ENCODE results near the gene NBPF4. TPM values are rescaled to one million over a fixed set of nuclear protein-coding genes. Genes with fewer than 3 reads are reported as not detected.
"Not testable (repeated sequence)": the region's sequence is repeated elsewhere in the genome, so short reads cannot be mapped to it uniquely, and the experiment has no call there.

Gene NBPF4
- total RNA-seq, 1 donor from 2014 or later = not detected

- TF ChIP-seq CTCF (IDR thresholded peaks at IDR 0.05; ENCODE audit: insufficient read depth, low read length, severe bottlenecking) = no peak
- FAIRE-seq = no peak
- H3K27me3 ChIP-seq (ENCODE audit: control insufficient read depth, insufficient read depth, low read length) = peaks cover 6% of the 10 kb centered on the region
- DNase-seq (ENCODE audit: low read depth) = no peak
- H3K4me3 ChIP-seq (ENCODE audit: low read depth, low read length) = no peak overlapping the region
- H3K36me3 ChIP-seq (ENCODE audit: control insufficient read depth, insufficient read depth, low read length) = no peaks in the 10 kb centered on the region
Measured at GRCh38 chr1:108209456-108210108, 34.3 kb downstream of the NBPF4 start.

- Histone ChIP-seq H3K4me3 (ENCODE audit: low read depth, low read length) (no peak overlapping the region), H3K36me3 (ENCODE audit: control insufficient read depth, insufficient read depth, low read length) (no peaks in the 10 kb centered on the region), H3K27me3 (ENCODE audit: control insufficient read depth, insufficient read depth, low read length) (peaks cover 6% of the 10 kb centered on the region)
- FAIRE-seq (no peak), DNase-seq (ENCODE audit: low read depth) (no peak)
- no peak for TF ChIP-seq CTCF (IDR thresholded peaks at IDR 0.05; ENCODE audit: insufficient read depth, low read length, severe bottlenecking)
Measured at GRCh38 chr1:108208724-108209446, 35.0 kb downstream of the NBPF4 start.

DNA sequence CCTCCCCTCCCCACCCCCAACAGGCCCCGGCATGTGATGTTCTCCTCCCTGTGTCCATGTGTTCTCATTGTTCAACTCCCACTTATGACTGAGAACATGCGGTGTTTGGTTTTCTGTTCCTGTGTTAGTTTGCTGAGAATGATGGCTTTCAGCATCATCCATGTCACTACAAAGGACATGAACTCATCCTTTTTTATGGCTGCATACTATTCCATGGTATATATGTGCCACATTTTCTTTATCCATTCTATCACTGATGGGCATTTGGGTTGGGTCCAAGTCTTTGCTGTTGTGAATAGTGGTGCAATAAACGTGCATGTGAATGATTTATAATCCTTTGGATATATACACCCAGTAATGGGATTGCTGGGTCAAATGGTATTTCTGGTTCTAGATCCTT is 40.3 kb downstream of the NBPF4 start:
- not testable (repeated sequence) for H3K4me3 ChIP-seq (ENCODE audit: low read depth, low read length); FAIRE-seq

GRCh38 chr1:108201687-108202086 is 42.2 kb downstream of the NBPF4 start:
- peaks cover 1% of the 10 kb centered on the region for H3K36me3 ChIP-seq (ENCODE audit: control insufficient read depth, insufficient read depth, low read length)

More for the DNA sequence above, 40.3 kb downstream of the NBPF4 start:
- DNase-seq (ENCODE audit: low read depth); H3K27me3 ChIP-seq (ENCODE audit: control insufficient read depth, insufficient read depth, low read length); H3K36me3 ChIP-seq (ENCODE audit: control insufficient read depth, insufficient read depth, low read length): not testable (repeated sequence)

GRCh38 chr1:108200687-108201051 is 43.2 kb downstream of the NBPF4 start:
- Histone ChIP-seq H3K27me3 (ENCODE audit: control insufficient read depth, insufficient read depth, low read length) (no peaks in the 10 kb centered on the region), H3K36me3 (ENCODE audit: control insufficient read depth, insufficient read depth, low read length) (peaks cover 1% of the 10 kb centered on the region), H3K4me3 (ENCODE audit: low read depth, low read length) (peak overlapping the region; percentile 100)
- DNase-seq (ENCODE audit: low read depth) (peak; percentile 88), FAIRE-seq (no peak)
- peak; percentile 52 for TF ChIP-seq CTCF (IDR thresholded peaks at IDR 0.05; ENCODE audit: insufficient read depth, low read length, severe bottlenecking)

More at GRCh38 chr1:108201687-108202086, 42.2 kb downstream of the NBPF4 start:
- no peak for TF ChIP-seq CTCF (IDR thresholded peaks at IDR 0.05; ENCODE audit: insufficient read depth, low read length, severe bottlenecking)
- no peak overlapping the region for H3K4me3 ChIP-seq (ENCODE audit: low read depth, low read length)
- DNase-seq (ENCODE audit: low read depth) (no peak), FAIRE-seq (no peak)
- H3K27me3 ChIP-seq (ENCODE audit: control insufficient read depth, insufficient read depth, low read length) = no peaks in the 10 kb centered on the region

DNA sequence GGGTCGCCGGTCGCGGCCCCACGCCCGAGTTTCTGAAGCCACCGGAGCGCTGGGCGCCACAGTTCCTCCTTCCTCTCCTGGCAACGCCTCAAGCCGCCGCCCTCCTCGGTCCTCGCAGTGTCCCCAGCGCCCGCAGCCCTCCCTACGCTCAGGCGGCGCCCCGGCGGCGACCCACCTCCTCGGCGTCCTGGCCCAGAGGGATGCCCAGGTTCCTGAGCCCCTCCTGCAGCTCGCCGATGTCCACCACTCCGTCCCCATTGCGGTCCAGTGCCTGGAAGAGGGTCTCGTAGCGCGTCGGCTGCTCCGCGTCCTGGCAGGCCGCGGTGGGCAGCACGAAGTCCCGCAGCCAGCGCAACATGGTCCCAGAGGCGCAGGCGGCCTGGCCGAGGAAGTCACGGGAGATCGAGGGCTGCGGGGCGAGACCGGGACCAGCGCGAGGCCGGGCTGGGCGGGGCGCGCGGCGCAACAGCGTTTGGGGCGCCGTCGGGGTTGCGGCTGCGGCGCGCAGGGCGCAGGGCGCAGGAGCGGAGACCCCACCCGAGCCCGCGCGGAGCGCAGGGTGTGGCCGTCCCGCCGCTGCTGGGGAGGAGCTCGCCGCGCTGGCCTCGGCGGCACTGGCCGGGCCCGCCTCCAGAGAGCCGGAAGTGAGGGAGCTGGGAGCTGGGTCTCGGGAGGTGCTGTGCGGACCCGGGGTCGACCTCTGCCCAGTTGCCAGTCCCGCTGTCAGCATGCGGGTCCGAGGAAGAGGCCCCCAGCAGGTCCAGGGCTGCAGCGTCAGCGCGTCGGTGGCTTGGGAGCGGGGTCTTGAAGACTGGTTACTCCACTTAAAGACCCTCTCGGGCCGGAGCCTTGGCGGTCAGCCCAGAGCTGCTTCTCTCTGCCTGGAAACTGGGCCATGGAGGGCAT is 43.8 kb downstream of the NBPF4 start, which contains the start of gene SLC25A24:
TSS of gene SLC25A24 (minus strand) at position 563 of the 906 bp plus-strand sequence. CDS start at position 358, 205 bp downstream.
- Histone ChIP-seq H3K27me3 (ENCODE audit: control insufficient read depth, insufficient read depth, low read length) (no peaks in the 10 kb centered on the region), H3K36me3 (ENCODE audit: control insufficient read depth, insufficient read depth, low read length) (peaks cover 4% of the 10 kb centered on the region), H3K4me3 (ENCODE audit: low read depth, low read length) (peak within 1 kb of the TSS; percentile 100)
- FAIRE-seq (no peak), DNase-seq (ENCODE audit: low read depth) (peak; percentile 54)
- no peak for TF ChIP-seq CTCF (IDR thresholded peaks at IDR 0.05; ENCODE audit: insufficient read depth, low read length, severe bottlenecking)
